ENCODE results near the gene LNX1.

- no peak for TF ChIP-seq CTCF (IDR thresholded peaks at IDR 0.05)
- no peak for TF ChIP-seq EP300 (IDR thresholded peaks at IDR 0.05)
- TF ChIP-seq POLR2AphosphoS5 (IDR thresholded peaks at IDR 0.05), result no peak
These were observed 135.5 kb downstream of the LNX1 start for GRCh38 chr4:53455766-53456165.

All from esophagus muscularis mucosa (tissue), 4 donors.